WI38 (cell line): ENCODE results near the gene PLSCR1.

ENCODE experiments used
- H3K4me3 ChIP-seq: 2 replicates; pipeline ENCODE4 v1.5.1; 2011; ENCODE audit warnings: low read depth, mild to moderate bottlenecking, control low read depth, low read length
- CTCF ChIP-seq: IDR thresholded peaks from 2 replicates; pipeline ENCODE4 v1.5.1; 2012; ENCODE audit warnings: low read depth, mild to moderate bottlenecking, control low read depth, low read length

The PLSCR1 gene

GRCh38 chr3:146542978-146543377 lies 1.4 kb downstream of the PLSCR1 start:
- H3K4me3 ChIP-seq, result peak overlapping the region; percentile 87
- TF ChIP-seq CTCF, result no peak

GRCh38 chr3:146542179-146542578 lies 2.2 kb downstream of the PLSCR1 start:
- TF ChIP-seq CTCF, result no peak
- H3K4me3 ChIP-seq, result no peak overlapping the region

GRCh38 chr3:146540978-146541377 lies 3.4 kb downstream of the PLSCR1 start:
- H3K4me3 ChIP-seq, result no peak overlapping the region
- TF ChIP-seq CTCF, result no peak

GRCh38 chr3:146540236-146540635 lies 4.2 kb downstream of the PLSCR1 start:
- no peak for TF ChIP-seq CTCF
- no peak overlapping the region for H3K4me3 ChIP-seq

GRCh38 chr3:146539315-146539714 lies 5.1 kb downstream of the PLSCR1 start:
- H3K4me3 ChIP-seq, result no peak overlapping the region
- TF ChIP-seq CTCF, result no peak

- no peak for TF ChIP-seq CTCF
- H3K4me3 ChIP-seq, result no peak overlapping the region
These were observed 6.8 kb downstream of the PLSCR1 start for GRCh38 chr3:146537603-146538002.

- TF ChIP-seq CTCF, result no peak
- no peak overlapping the region for H3K4me3 ChIP-seq
These were observed 7.7 kb downstream of the PLSCR1 start for GRCh38 chr3:146536681-146537080.

GRCh38 chr3:146532406-146532805 lies 12.0 kb downstream of the PLSCR1 start:
- no peak for TF ChIP-seq CTCF
- no peak overlapping the region for H3K4me3 ChIP-seq
